KMS-11 (cell line): ENCODE data around the gene GRID1.

Experiments
- H2AFZ ChIP-seq: fragments of 200-600 bp; sonication (generic); 2 replicates; pipeline ENCODE4 v1.6.1; 2016; ENCODE audit warnings: antibody characterized with exemption, mixed run types, low read depth
- H3K27ac ChIP-seq: fragments of 200-600 bp; sonication (generic); 2 replicates; pipeline ENCODE4 v1.6.1; 2016; ENCODE audit warnings: mild to moderate bottlenecking, mixed run types
- H3K27me3 ChIP-seq: fragments of 200-600 bp; sonication (generic); 2 replicates; pipeline ENCODE4 v1.6.1; 2017; ENCODE audit warnings: mild to moderate bottlenecking, low read depth, mixed run types, moderate library complexity; ENCODE audit not compliant: insufficient read depth
- H3K36me3 ChIP-seq: fragments of 200-600 bp; sonication (generic); 2 replicates; pipeline ENCODE4 v1.6.1; 2017; ENCODE audit warnings: mild to moderate bottlenecking, mixed run types; ENCODE audit not compliant: insufficient read depth
- H3K4me1 ChIP-seq: fragments of 200-600 bp; sonication (generic); 2 replicates; pipeline ENCODE4 v1.6.1; 2016; ENCODE audit warnings: mild to moderate bottlenecking, low read depth, mixed run types; ENCODE audit not compliant: poor library complexity, severe bottlenecking
- H3K4me2 ChIP-seq: fragments of 200-600 bp; sonication (generic); 2 replicates; pipeline ENCODE4 v1.7.0; 2016; ENCODE audit warnings: mild to moderate bottlenecking, mixed run types
- H3K4me3 ChIP-seq: fragments of 200-600 bp; sonication (generic); IDR thresholded peaks from 2 replicates; pipeline ENCODE4 v1.6.1; 2017; ENCODE audit warnings: low read depth, low read length, mixed read lengths; ENCODE audit not compliant: insufficient read depth
- H3K79me2 ChIP-seq: fragments of 200-600 bp; sonication (generic); 2 replicates; pipeline ENCODE4 v1.6.1; 2016; ENCODE audit warnings: low read depth, mixed run types; ENCODE audit not compliant: insufficient read depth
- H3K9ac ChIP-seq: fragments of 200-600 bp; sonication (generic); 2 replicates; pipeline ENCODE4 v1.6.1; 2016; ENCODE audit warnings: mild to moderate bottlenecking, mixed run types
- H4K20me1 ChIP-seq: fragments of 200-600 bp; sonication (generic); 2 replicates; pipeline ENCODE4 v1.6.1; 2016; ENCODE audit warnings: mild to moderate bottlenecking, mixed run types; ENCODE audit not compliant: insufficient read depth
- TF ChIP-seq, protein P1 (sequence below): fragments of 200-600 bp; sonication (generic); conservative IDR thresholded peaks from 2 replicates; pipeline ENCODE4 v1.6.1; 2017; ENCODE audit warnings: low read depth, mild to moderate bottlenecking, antibody characterized with exemption, low read length, moderate library complexity, mixed read lengths

The GRID1 gene

DNA sequence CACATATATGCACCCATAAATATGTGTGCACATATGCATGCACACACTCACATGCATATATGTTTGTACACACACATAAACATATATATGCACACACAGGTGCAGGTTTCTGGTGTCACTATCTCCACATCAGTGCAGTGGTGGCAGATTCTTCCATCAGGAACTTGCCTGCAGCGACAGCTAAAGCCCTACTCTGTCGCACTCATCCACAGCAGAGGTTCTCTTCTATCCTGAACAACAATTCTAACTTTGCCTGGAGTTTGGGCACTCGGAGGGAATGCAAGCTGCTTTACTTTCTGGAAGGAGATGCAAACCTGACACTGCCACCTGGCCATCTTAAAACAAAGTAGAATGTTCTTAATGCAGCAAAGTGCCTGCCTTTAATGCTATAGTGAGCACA is 745.8 kb downstream of the GRID1 start:
- H3K9ac ChIP-seq: no peak overlapping the region
- no peaks in the 10 kb centered on the region for H3K79me2 ChIP-seq
- no peaks in the 10 kb centered on the region for H3K36me3 ChIP-seq
- H3K4me1 ChIP-seq: no peaks in the 10 kb centered on the region
- H2AFZ ChIP-seq: no peak overlapping the region
- H3K4me2 ChIP-seq: no peak overlapping the region
- no peak overlapping the region for H3K27ac ChIP-seq
- H3K27me3 ChIP-seq: no peaks in the 10 kb centered on the region
- no peak overlapping the region for H3K4me3 ChIP-seq
- no peaks in the 10 kb centered on the region for H4K20me1 ChIP-seq
- TF ChIP-seq, protein P1, sequence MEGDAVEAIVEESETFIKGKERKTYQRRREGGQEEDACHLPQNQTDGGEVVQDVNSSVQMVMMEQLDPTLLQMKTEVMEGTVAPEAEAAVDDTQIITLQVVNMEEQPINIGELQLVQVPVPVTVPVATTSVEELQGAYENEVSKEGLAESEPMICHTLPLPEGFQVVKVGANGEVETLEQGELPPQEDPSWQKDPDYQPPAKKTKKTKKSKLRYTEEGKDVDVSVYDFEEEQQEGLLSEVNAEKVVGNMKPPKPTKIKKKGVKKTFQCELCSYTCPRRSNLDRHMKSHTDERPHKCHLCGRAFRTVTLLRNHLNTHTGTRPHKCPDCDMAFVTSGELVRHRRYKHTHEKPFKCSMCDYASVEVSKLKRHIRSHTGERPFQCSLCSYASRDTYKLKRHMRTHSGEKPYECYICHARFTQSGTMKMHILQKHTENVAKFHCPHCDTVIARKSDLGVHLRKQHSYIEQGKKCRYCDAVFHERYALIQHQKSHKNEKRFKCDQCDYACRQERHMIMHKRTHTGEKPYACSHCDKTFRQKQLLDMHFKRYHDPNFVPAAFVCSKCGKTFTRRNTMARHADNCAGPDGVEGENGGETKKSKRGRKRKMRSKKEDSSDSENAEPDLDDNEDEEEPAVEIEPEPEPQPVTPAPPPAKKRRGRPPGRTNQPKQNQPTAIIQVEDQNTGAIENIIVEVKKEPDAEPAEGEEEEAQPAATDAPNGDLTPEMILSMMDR: no peak

DNA sequence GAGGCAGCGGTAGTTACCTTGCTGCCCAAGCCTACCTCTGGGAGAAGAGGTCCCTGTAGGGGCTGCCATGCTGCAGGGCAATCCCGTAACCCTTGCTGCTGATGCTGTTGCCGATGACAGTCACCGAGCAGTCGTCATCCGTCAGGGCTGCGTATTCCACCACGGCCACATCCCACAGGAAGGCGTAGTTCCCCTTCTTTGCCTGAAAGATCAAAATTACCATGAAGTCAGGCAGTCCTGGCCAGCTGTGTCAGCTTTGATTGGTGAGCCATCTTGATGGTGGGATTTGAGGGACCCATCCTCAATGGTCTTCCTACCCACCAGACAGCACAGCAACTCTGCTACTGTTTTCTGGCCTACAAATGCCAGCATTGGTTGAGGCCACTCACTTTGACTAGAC is 746.8 kb downstream of the GRID1 start:
- no peak overlapping the region for H3K9ac ChIP-seq
- TF ChIP-seq, protein P1: no peak
- H4K20me1 ChIP-seq: no peaks in the 10 kb centered on the region
- H2AFZ ChIP-seq: no peak overlapping the region
- H3K27me3 ChIP-seq: no peaks in the 10 kb centered on the region
- no peak overlapping the region for H3K4me3 ChIP-seq
- no peaks in the 10 kb centered on the region for H3K36me3 ChIP-seq
- no peak overlapping the region for H3K27ac ChIP-seq
- no peak overlapping the region for H3K4me2 ChIP-seq
- peaks cover 3% of the 10 kb centered on the region for H3K4me1 ChIP-seq
- no peaks in the 10 kb centered on the region for H3K79me2 ChIP-seq

DNA sequence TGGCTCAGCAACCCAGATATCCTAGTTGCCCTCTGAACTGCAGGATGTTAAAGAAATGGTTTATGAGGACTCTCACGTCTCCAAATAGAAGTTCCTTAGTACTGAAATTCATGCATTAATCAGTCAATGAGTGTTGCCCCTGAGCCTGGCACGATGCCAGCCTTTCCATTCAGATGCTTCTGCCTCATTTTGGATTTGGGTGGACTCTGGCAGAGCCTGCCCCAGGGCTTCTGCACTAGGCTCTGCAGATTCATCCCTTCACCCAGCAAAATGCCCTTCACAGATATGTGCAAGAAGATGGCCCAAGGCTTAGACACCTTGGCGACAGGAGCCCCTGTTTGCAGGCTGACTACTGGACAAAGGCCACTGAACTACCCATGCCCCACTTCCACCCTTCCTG is 747.8 kb downstream of the GRID1 start:
- Histone ChIP-seq H3K36me3 (no peaks in the 10 kb centered on the region), H3K79me2 (no peaks in the 10 kb centered on the region), H3K4me2 (no peak overlapping the region), H3K27me3 (no peaks in the 10 kb centered on the region), H3K9ac (no peak overlapping the region), H3K4me3 (no peak overlapping the region), H4K20me1 (no peaks in the 10 kb centered on the region), H3K27ac (no peak overlapping the region), H3K4me1 (peaks cover 12% of the 10 kb centered on the region), H2AFZ (no peak overlapping the region)
- TF ChIP-seq, protein P1: no peak

GRCh38 chr10:85617751-85618546 is 748.6 kb downstream of the GRID1 start:
- no peak overlapping the region for H2AFZ ChIP-seq
- no peak overlapping the region for H3K27ac ChIP-seq
- no peak overlapping the region for H3K9ac ChIP-seq
- H3K79me2 ChIP-seq: no peaks in the 10 kb centered on the region
- H3K4me2 ChIP-seq: no peak overlapping the region
- TF ChIP-seq, protein P1: no peak
- H3K36me3 ChIP-seq: no peaks in the 10 kb centered on the region
- peaks cover 20% of the 10 kb centered on the region for H3K4me1 ChIP-seq
- H3K27me3 ChIP-seq: no peaks in the 10 kb centered on the region
- no peak overlapping the region for H3K4me3 ChIP-seq
- H4K20me1 ChIP-seq: no peaks in the 10 kb centered on the region
